ENCODE results near the gene DROSHA.

DNA sequence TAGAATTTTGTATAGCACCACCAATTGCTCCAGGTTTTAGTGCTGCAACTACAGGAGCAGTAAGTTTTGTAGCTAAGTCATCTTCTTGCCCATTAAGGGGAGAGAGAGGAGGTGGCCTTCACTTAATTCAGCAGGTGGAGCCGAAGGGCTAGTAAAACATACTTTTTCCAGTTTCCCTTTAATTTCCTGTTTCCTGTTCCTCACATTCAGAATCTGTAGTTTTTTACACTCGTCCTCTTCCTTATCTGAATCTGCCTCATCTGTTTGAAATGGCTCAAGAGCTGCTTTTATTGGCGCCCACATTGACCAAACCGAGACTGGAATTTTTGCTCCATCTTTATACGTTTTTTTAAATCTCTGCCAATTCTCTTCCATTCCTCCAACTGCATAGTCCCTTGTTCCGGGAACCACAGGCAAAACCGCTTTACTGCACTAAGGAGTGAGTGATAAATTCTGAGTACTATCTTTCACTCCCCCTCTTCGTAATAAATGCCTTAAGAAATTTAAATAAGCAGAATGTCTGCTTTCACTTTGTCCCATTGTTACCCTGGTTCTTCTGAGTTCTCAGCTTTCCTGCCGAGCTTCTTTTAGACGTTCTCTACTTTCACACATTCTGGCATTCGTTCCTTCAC is 133.9 kb downstream of the DROSHA start:
- TF ChIP-seq, protein P1, sequence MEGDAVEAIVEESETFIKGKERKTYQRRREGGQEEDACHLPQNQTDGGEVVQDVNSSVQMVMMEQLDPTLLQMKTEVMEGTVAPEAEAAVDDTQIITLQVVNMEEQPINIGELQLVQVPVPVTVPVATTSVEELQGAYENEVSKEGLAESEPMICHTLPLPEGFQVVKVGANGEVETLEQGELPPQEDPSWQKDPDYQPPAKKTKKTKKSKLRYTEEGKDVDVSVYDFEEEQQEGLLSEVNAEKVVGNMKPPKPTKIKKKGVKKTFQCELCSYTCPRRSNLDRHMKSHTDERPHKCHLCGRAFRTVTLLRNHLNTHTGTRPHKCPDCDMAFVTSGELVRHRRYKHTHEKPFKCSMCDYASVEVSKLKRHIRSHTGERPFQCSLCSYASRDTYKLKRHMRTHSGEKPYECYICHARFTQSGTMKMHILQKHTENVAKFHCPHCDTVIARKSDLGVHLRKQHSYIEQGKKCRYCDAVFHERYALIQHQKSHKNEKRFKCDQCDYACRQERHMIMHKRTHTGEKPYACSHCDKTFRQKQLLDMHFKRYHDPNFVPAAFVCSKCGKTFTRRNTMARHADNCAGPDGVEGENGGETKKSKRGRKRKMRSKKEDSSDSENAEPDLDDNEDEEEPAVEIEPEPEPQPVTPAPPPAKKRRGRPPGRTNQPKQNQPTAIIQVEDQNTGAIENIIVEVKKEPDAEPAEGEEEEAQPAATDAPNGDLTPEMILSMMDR (conservative IDR thresholded peaks at IDR 0.05), result no peak
- no peak for TF ChIP-seq EZH2 (IDR thresholded peaks at IDR 0.05; ENCODE audit: low read depth)
